ENCODE data around the gene SNRK. TPM values are rescaled to one million over a fixed set of nuclear protein-coding genes. Genes with fewer than 3 reads are reported as not detected.

SNRK gene
- total and polyA plus RNA-seq, 5 donors from 2014 or later: 40.7 to 158 (median 49.5) TPM

GRCh38 chr3:43256714-43257461, 29.5 kb upstream of the SNRK start:
- Histone ChIP-seq H3K27me3 (ENCODE audit: control insufficient read depth, insufficient read depth, low read length) (peaks cover 3% of the 10 kb centered on the region), H3K9me3 (ENCODE audit: control insufficient read depth in 2 of 2, low read length in 2 of 2) (no peaks in the 10 kb centered on the region), H3K36me3 (ENCODE audit: control insufficient read depth, insufficient read depth, low read length) (no peaks in the 10 kb centered on the region), H3K4me1 (ENCODE audit: control insufficient read depth, insufficient read depth, low read length, poor library complexity, severe bottlenecking) (peaks cover 5% of the 10 kb centered on the region), H3K27ac (ENCODE audit: insufficient read depth, low read length, poor library complexity, severe bottlenecking) (no peak overlapping the region), H3K4me3 (ENCODE audit: low read depth, low read length) (no peak overlapping the region)
- H3K36me3 Mint-ChIP-seq: no peaks in the 10 kb centered on the region
- ATAC-seq (ENCODE audit: low read depth in 2 of 2) (no peak), DNase-seq (no peak)
- H3K27ac Mint-ChIP-seq: peak overlapping the region in 1 of 3 donors; percentile 68
- H3K27me3 Mint-ChIP-seq: peaks cover 7% of the 10 kb centered on the region
- H3K4me3 Mint-ChIP-seq: no peak overlapping the region
- peaks cover 0 to 24% (median 9%) of the 10 kb centered on the region in 4 donors for H3K4me1 Mint-ChIP-seq
- peaks cover 0 to 3% (median 0%) of the 10 kb centered on the region in 7 donors for H3K9me3 Mint-ChIP-seq

DNA sequence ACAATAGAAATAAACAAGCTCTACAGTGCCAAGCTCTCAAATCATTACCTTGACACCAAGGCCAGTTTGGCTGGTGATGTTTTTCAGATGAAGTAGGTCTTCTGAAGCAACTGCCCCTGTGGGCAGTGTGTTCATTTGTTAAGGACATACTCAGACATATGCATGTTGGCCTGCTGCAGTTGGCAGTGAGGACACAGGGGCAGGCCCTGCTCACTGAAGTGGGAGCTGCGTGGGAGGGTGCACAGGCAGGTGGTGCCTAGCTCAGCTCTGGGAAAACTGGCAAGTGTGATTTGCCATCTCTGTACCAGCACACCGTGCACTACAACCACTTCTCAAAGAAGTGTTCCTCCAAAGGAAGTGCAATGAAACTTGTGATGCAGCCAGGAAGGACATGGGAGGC, 28.5 kb upstream of the SNRK start:
- H3K27ac Mint-ChIP-seq: no peak overlapping the region
- no peak for DNase-seq
- no peak overlapping the region for H3K4me3 Mint-ChIP-seq
- ATAC-seq (ENCODE audit: low read depth in 2 of 2): no peak
- peaks cover 0 to 1% (median 0%) of the 10 kb centered on the region in 7 donors for H3K9me3 Mint-ChIP-seq
- H3K4me1 Mint-ChIP-seq: peaks cover 0 to 24% (median 10%) of the 10 kb centered on the region in 4 donors
- H3K36me3 Mint-ChIP-seq: no peaks in the 10 kb centered on the region
- no peak overlapping the region for H3K27ac ChIP-seq (ENCODE audit: insufficient read depth, low read length, poor library complexity, severe bottlenecking)
- no peak overlapping the region for H3K4me3 ChIP-seq (ENCODE audit: low read depth, low read length)
- no peaks in the 10 kb centered on the region for H3K9me3 ChIP-seq (ENCODE audit: control insufficient read depth in 2 of 2, low read length in 2 of 2)
- peaks cover 5% of the 10 kb centered on the region for H3K4me1 ChIP-seq (ENCODE audit: control insufficient read depth, insufficient read depth, low read length, poor library complexity, severe bottlenecking)
- H3K36me3 ChIP-seq (ENCODE audit: control insufficient read depth, insufficient read depth, low read length): no peaks in the 10 kb centered on the region
- H3K27me3 Mint-ChIP-seq: no peaks in the 10 kb centered on the region
- peaks cover 3% of the 10 kb centered on the region for H3K27me3 ChIP-seq (ENCODE audit: control insufficient read depth, insufficient read depth, low read length)

DNA sequence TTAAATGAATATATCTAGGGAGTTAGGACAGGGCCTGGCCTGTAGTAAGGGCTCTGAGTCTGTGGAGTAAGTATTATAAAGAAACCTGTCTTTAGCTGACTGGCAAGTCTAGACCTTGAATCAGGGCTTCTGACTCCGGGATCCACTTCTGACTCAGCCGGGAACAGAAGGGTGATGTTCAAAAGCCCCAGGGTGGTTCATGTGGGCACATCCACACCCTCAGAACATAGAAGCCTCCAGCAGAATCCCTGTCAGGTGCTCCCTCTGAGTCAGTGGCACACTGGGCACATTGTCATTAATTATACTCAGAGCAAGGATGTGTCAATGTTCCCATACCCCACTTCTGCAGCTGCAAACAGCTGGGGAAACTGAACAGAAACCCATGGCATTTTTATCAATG, 26.7 kb upstream of the SNRK start:
- Histone ChIP-seq H3K27ac (ENCODE audit: insufficient read depth, low read length, poor library complexity, severe bottlenecking) (no peak overlapping the region), H3K4me1 (ENCODE audit: control insufficient read depth, insufficient read depth, low read length, poor library complexity, severe bottlenecking) (peaks cover 5% of the 10 kb centered on the region), H3K4me3 (ENCODE audit: low read depth, low read length) (no peak overlapping the region), H3K9me3 (ENCODE audit: control insufficient read depth in 2 of 2, low read length in 2 of 2) (no peaks in the 10 kb centered on the region), H3K27me3 (ENCODE audit: control insufficient read depth, insufficient read depth, low read length) (no peaks in the 10 kb centered on the region), H3K36me3 (ENCODE audit: control insufficient read depth, insufficient read depth, low read length) (no peaks in the 10 kb centered on the region)
- ATAC-seq (ENCODE audit: low read depth in 2 of 2): no peak
- Mint-ChIP-seq H3K4me1 (peaks cover 0 to 24% (median 10%) of the 10 kb centered on the region in 4 donors), H3K27me3 (peaks cover 4% of the 10 kb centered on the region), H3K27ac (peak overlapping the region in 1 of 3 donors; percentile 76), H3K36me3 (no peaks in the 10 kb centered on the region), H3K9me3 (no peaks in the 10 kb centered on the region), H3K4me3 (no peak overlapping the region)
- no peak for DNase-seq

DNA sequence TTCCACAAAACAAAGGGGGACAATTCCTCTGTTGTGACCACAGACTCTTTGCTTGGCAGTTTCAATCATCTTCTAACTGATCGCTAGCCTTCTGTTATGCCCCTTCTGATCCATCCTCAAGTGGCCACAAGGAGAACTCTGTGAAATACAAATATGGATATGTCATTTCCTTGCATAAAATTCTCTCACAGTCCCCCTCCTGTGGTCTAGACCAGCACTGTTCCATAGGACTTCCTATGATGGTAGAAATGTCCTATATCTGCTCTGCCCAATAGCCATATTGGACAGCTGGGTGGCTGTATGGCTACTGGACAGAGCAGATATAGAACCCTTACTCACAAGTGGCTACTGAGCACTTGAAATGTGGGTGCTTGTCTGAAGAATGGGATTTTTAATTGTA, 25.9 kb upstream of the SNRK start:
- Histone ChIP-seq H3K27ac (ENCODE audit: insufficient read depth, low read length, poor library complexity, severe bottlenecking) (no peak overlapping the region), H3K27me3 (ENCODE audit: control insufficient read depth, insufficient read depth, low read length) (no peaks in the 10 kb centered on the region), H3K9me3 (ENCODE audit: control insufficient read depth in 2 of 2, low read length in 2 of 2) (no peaks in the 10 kb centered on the region), H3K4me3 (ENCODE audit: low read depth, low read length) (no peak overlapping the region), H3K36me3 (ENCODE audit: control insufficient read depth, insufficient read depth, low read length) (no peaks in the 10 kb centered on the region), H3K4me1 (ENCODE audit: control insufficient read depth, insufficient read depth, low read length, poor library complexity, severe bottlenecking) (peaks cover 5% of the 10 kb centered on the region)
- Mint-ChIP-seq H3K27me3 (peaks cover 4% of the 10 kb centered on the region), H3K36me3 (no peaks in the 10 kb centered on the region), H3K4me1 (peaks cover 0 to 24% (median 10%) of the 10 kb centered on the region in 4 donors), H3K27ac (no peak overlapping the region), H3K9me3 (no peaks in the 10 kb centered on the region), H3K4me3 (no peak overlapping the region)
- DNase-seq (no peak), ATAC-seq (ENCODE audit: low read depth in 2 of 2) (no peak)

GRCh38 chr3:43262194-43262593, 24.1 kb upstream of the SNRK start:
- Histone ChIP-seq H3K4me1 (ENCODE audit: control insufficient read depth, insufficient read depth, low read length, poor library complexity, severe bottlenecking) (no peaks in the 10 kb centered on the region), H3K36me3 (ENCODE audit: control insufficient read depth, insufficient read depth, low read length) (no peaks in the 10 kb centered on the region), H3K9me3 (ENCODE audit: control insufficient read depth in 2 of 2, low read length in 2 of 2) (no peaks in the 10 kb centered on the region), H3K27ac (ENCODE audit: insufficient read depth, low read length, poor library complexity, severe bottlenecking) (no peak overlapping the region), H3K4me3 (ENCODE audit: low read depth, low read length) (no peak overlapping the region), H3K27me3 (ENCODE audit: control insufficient read depth, insufficient read depth, low read length) (no peaks in the 10 kb centered on the region)
- no peak for ATAC-seq (ENCODE audit: low read depth in 2 of 2)
- Mint-ChIP-seq H3K36me3 (no peaks in the 10 kb centered on the region), H3K9me3 (no peaks in the 10 kb centered on the region), H3K27me3 (peaks cover 12% of the 10 kb centered on the region), H3K27ac (no peak overlapping the region), H3K4me1 (peaks cover 0 to 10% (median 3%) of the 10 kb centered on the region in 4 donors), H3K4me3 (no peak overlapping the region)
- no peak for DNase-seq

DNA sequence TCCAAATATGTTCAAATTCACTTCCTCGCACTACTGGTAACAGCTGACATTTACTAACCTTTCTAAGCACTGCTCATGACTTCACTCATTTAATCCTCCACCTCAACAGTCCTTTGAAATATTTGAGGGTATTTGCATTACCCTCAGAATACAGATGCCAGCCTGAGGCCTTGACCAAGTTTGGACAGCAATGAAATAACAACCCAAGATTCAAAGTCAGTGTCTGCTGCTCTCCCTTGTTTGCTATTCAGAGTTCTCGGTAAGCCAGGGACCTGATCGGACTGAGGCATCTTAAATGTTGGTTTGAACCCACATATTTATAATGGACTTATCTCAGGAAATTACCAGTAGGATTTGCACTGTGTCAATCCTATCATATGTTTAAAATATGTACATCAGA, 19.9 kb upstream of the SNRK start:
- H3K27me3 Mint-ChIP-seq: peaks cover 17% of the 10 kb centered on the region
- peaks cover 0 to 4% (median under 1%) of the 10 kb centered on the region in 4 donors for H3K4me1 Mint-ChIP-seq
- no peaks in the 10 kb centered on the region for H3K27me3 ChIP-seq (ENCODE audit: control insufficient read depth, insufficient read depth, low read length)
- no peak overlapping the region for H3K4me3 Mint-ChIP-seq
- peak overlapping the region in 1 of 3 donors; percentile 48 for H3K27ac Mint-ChIP-seq
- H3K4me1 ChIP-seq (ENCODE audit: control insufficient read depth, insufficient read depth, low read length, poor library complexity, severe bottlenecking): no peaks in the 10 kb centered on the region
- H3K9me3 ChIP-seq (ENCODE audit: control insufficient read depth in 2 of 2, low read length in 2 of 2): no peaks in the 10 kb centered on the region
- peaks cover 0 to 4% (median 0%) of the 10 kb centered on the region in 7 donors for H3K9me3 Mint-ChIP-seq
- no peak overlapping the region for H3K4me3 ChIP-seq (ENCODE audit: low read depth, low read length)
- H3K27ac ChIP-seq (ENCODE audit: insufficient read depth, low read length, poor library complexity, severe bottlenecking): no peak overlapping the region
- no peaks in the 10 kb centered on the region for H3K36me3 ChIP-seq (ENCODE audit: control insufficient read depth, insufficient read depth, low read length)
- no peak for ATAC-seq (ENCODE audit: low read depth in 2 of 2)
- no peak for DNase-seq
- H3K36me3 Mint-ChIP-seq: no peaks in the 10 kb centered on the region

DNA sequence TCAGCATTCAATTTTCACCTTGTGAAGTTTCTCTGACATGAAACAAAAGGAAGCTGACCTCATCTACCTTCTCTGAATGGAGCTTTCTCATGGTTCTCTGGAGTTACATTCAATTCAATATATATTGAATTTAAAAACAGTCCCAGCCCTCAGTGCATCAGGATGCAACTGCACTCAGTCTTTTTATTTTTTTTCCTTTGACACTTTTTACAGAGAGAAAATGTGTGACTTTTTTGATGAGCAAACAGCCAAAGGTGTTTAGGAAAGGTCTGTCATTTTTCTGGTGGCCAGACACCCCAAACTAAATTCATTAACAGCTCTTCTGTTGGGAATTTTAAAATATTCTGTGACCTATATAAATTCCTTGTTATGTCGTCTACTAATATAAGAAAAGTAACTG, 19.3 kb upstream of the SNRK start:
- no peaks in the 10 kb centered on the region for H3K27me3 ChIP-seq (ENCODE audit: control insufficient read depth, insufficient read depth, low read length)
- Mint-ChIP-seq H3K36me3 (no peaks in the 10 kb centered on the region), H3K27ac (no peak overlapping the region), H3K4me1 (peaks cover 0 to 4% (median under 1%) of the 10 kb centered on the region in 4 donors), H3K4me3 (no peak overlapping the region), H3K9me3 (peaks cover 0 to 4% (median 0%) of the 10 kb centered on the region in 7 donors), H3K27me3 (peaks cover 17% of the 10 kb centered on the region)
- H3K27ac ChIP-seq (ENCODE audit: insufficient read depth, low read length, poor library complexity, severe bottlenecking): no peak overlapping the region
- H3K36me3 ChIP-seq (ENCODE audit: control insufficient read depth, insufficient read depth, low read length): no peaks in the 10 kb centered on the region
- DNase-seq: no peak
- no peak for ATAC-seq (ENCODE audit: low read depth in 2 of 2)
- H3K4me1 ChIP-seq (ENCODE audit: control insufficient read depth, insufficient read depth, low read length, poor library complexity, severe bottlenecking): no peaks in the 10 kb centered on the region
- H3K9me3 ChIP-seq (ENCODE audit: control insufficient read depth in 2 of 2, low read length in 2 of 2): no peaks in the 10 kb centered on the region
- no peak overlapping the region for H3K4me3 ChIP-seq (ENCODE audit: low read depth, low read length)

- H3K27me3 ChIP-seq (ENCODE audit: control insufficient read depth, insufficient read depth, low read length): no peaks in the 10 kb centered on the region
- Mint-ChIP-seq H3K27ac (no peak overlapping the region), H3K9me3 (peaks cover 0 to 4% (median 0%) of the 10 kb centered on the region in 7 donors), H3K27me3 (peaks cover 24% of the 10 kb centered on the region), H3K4me1 (peaks cover 0 to 4% (median 0%) of the 10 kb centered on the region in 4 donors), H3K4me3 (no peak overlapping the region), H3K36me3 (no peaks in the 10 kb centered on the region)
- H3K4me3 ChIP-seq (ENCODE audit: low read depth, low read length): no peak overlapping the region
- H3K4me1 ChIP-seq (ENCODE audit: control insufficient read depth, insufficient read depth, low read length, poor library complexity, severe bottlenecking): no peaks in the 10 kb centered on the region
- no peaks in the 10 kb centered on the region for H3K36me3 ChIP-seq (ENCODE audit: control insufficient read depth, insufficient read depth, low read length)
- no peak overlapping the region for H3K27ac ChIP-seq (ENCODE audit: insufficient read depth, low read length, poor library complexity, severe bottlenecking)
- no peaks in the 10 kb centered on the region for H3K9me3 ChIP-seq (ENCODE audit: control insufficient read depth in 2 of 2, low read length in 2 of 2)
- ATAC-seq (ENCODE audit: low read depth in 2 of 2) (no peak), DNase-seq (no peak)
Measured at GRCh38 chr3:43268636-43269035, 17.7 kb upstream of the SNRK start.
